Endothelial cell (in vitro differentiated cells): ENCODE measurements around the gene SBF2. TPM values are rescaled to one million over a fixed set of nuclear protein-coding genes. Genes with fewer than 3 reads are reported as not detected.

Source experiments
- DNase-seq: peaks from one replicate; pipeline ENCODE4 v3.0.0; 2021; ENCODE audit warnings: low spot score
- H3K27ac Mint-ChIP-seq: one replicate; pipeline ENCODE4 v1.8.0; 2021; ENCODE audit warnings: mixed read lengths, inconsistent platforms; ENCODE audit not compliant: unreplicated experiment
- H3K27me3 Mint-ChIP-seq: one replicate; pipeline ENCODE4 v1.8.0; 2021; ENCODE audit warnings: mild to moderate bottlenecking, moderate library complexity, mixed read lengths, inconsistent platforms; ENCODE audit not compliant: unreplicated experiment
- H3K36me3 Mint-ChIP-seq: one replicate; pipeline ENCODE4 v1.8.0; 2021; ENCODE audit warnings: mild to moderate bottlenecking, low read depth, mixed read lengths, inconsistent platforms; ENCODE audit not compliant: unreplicated experiment
- H3K4me1 Mint-ChIP-seq: one replicate; pipeline ENCODE4 v1.8.0; 2021; ENCODE audit warnings: mild to moderate bottlenecking, mixed read lengths, inconsistent platforms; ENCODE audit not compliant: unreplicated experiment
- H3K4me3 Mint-ChIP-seq: one replicate; pipeline ENCODE4 v1.8.0; 2021; ENCODE audit warnings: mild to moderate bottlenecking, mixed read lengths, inconsistent platforms; ENCODE audit not compliant: unreplicated experiment
- H3K9me3 Mint-ChIP-seq: one replicate; pipeline ENCODE4 v1.8.0; 2021; ENCODE audit warnings: mixed read lengths, inconsistent platforms; ENCODE audit not compliant: unreplicated experiment
- total RNA-seq: library from RNA; stranded (reverse); fragmentation: NEBNext Ultra II Directional; extraction: Animal tissue kit (Norgen Biotek cat#: 25700); gene quantifications from one replicate; pipeline ENCODE4 v1.2.1, GENCODE V29; 2021; ENCODE audit not compliant: unreplicated experiment
- TF ChIP-seq, protein P1 (sequence below): fragments of 200-600 bp; sonication (generic); IDR thresholded peaks from one replicate; pipeline ENCODE4 v1.5.0; 2021; ENCODE audit warnings: antibody characterized with exemption; ENCODE audit not compliant: unreplicated experiment

The SBF2 gene
- total RNA-seq, 1 donor from 2014 or later, result 40.8 TPM

DNA sequence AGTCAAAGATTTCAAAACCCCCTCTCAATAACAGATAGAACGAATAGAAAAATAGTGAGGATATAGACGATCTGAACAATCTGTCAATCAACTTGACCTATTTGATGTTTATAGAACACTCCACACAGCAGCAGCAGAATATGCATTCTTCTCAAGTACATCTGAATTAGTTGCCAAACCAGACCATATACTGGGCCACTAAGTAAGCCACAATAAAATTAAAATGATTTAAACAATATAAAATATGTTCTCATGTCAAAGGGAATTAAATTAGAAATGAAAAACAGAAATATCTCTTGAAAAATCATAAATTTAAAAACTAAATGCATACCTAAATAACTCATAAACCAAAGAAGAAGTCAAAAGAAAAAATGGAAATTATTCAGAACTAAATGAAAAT, 229.2 kb downstream of the SBF2 start:
- Mint-ChIP-seq H3K9me3 (no peaks in the 10 kb centered on the region), H3K4me1 (no peaks in the 10 kb centered on the region), H3K4me3 (no peak overlapping the region), H3K36me3 (no peaks in the 10 kb centered on the region), H3K27ac (no peak overlapping the region), H3K27me3 (peaks cover 5% of the 10 kb centered on the region)
- TF ChIP-seq, protein P1, sequence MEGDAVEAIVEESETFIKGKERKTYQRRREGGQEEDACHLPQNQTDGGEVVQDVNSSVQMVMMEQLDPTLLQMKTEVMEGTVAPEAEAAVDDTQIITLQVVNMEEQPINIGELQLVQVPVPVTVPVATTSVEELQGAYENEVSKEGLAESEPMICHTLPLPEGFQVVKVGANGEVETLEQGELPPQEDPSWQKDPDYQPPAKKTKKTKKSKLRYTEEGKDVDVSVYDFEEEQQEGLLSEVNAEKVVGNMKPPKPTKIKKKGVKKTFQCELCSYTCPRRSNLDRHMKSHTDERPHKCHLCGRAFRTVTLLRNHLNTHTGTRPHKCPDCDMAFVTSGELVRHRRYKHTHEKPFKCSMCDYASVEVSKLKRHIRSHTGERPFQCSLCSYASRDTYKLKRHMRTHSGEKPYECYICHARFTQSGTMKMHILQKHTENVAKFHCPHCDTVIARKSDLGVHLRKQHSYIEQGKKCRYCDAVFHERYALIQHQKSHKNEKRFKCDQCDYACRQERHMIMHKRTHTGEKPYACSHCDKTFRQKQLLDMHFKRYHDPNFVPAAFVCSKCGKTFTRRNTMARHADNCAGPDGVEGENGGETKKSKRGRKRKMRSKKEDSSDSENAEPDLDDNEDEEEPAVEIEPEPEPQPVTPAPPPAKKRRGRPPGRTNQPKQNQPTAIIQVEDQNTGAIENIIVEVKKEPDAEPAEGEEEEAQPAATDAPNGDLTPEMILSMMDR, result no peak
- no peak for DNase-seq

DNA sequence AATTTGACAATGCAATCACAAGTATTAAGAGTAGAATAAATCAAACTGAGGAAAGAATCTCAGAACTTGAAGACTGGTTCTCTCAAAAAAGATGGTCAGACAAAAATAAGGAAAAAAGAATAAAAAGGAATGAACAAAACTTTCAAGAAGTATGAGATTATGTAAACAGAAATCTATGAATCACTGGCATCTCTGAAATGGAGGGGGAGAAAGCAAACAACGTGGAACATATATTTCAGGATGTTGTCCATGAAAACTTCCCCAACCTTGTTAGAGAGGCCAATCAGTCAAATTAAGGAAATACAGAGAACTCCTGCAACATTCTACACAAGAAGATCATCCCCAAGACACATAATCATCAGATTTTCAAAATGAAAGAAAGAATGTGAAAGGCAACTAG, 235.7 kb downstream of the SBF2 start:
- DNase-seq, result no peak
- no peaks in the 10 kb centered on the region for H3K9me3 Mint-ChIP-seq
- no peaks in the 10 kb centered on the region for H3K36me3 Mint-ChIP-seq
- no peak overlapping the region for H3K27ac Mint-ChIP-seq
- peaks cover 5% of the 10 kb centered on the region for H3K27me3 Mint-ChIP-seq
- H3K4me3 Mint-ChIP-seq, result no peak overlapping the region
- TF ChIP-seq, protein P1, result no peak
- no peaks in the 10 kb centered on the region for H3K4me1 Mint-ChIP-seq

DNA sequence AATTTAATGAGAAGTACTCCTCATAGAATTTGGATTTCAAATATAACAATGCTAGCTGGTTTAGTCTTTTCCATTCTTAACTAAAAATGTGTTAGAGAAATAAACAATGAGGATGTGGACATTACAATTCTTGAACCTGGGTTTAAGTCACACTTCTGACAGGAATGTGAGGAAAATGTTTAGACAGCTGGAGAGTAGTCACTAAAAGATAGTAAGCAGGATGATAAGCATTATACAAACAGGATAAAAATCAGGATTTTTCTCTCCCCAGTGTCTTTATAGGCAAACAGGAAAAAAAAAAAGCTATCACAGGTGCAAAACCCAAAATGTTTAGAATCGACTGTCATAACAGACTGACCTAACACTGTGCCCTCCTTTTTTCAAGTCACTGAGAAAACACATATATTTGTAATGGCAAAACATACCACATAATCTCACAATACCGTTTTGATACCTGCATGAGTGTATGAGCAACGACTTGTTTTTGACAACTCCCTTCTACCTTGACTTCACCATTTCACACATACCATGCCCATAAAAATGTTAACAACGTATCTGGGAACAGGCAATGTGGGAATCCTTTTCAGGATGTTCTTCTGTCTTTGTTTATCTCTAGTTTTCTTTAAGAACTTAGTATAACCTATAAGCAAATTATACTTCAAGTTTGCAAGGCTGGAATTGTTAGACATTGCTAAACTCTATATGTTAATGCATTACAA, 242.0 kb downstream of the SBF2 start:
- Mint-ChIP-seq H3K27ac (peak overlapping the region; percentile 17), H3K36me3 (no peaks in the 10 kb centered on the region), H3K4me1 (peaks cover 11% of the 10 kb centered on the region), H3K27me3 (no peaks in the 10 kb centered on the region), H3K4me3 (no peak overlapping the region), H3K9me3 (no peaks in the 10 kb centered on the region)
- TF ChIP-seq, protein P1, result no peak
- no peak for DNase-seq

DNA sequence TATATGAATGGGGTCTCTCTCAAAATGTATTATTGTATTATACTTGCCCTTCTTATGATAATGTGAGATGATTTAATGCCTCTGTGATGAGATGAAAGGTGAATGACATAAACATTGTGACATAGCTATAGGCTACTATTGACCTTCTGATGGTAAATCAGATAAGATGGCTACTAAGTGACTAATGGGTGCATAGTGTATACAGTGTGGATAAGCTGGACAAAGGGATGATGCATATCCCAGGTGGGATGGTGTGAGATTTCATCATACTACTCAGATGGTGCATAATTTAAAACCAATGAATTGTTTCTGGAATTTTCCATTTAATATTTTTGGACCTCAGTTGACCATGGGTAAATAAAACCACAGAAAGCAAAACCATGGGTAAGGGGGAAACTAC, 243.5 kb downstream of the SBF2 start:
- H3K9me3 Mint-ChIP-seq, result no peaks in the 10 kb centered on the region
- no peak overlapping the region for H3K27ac Mint-ChIP-seq
- no peak for DNase-seq
- no peaks in the 10 kb centered on the region for H3K36me3 Mint-ChIP-seq
- no peak overlapping the region for H3K4me3 Mint-ChIP-seq
- TF ChIP-seq, protein P1, result no peak
- peaks cover 11% of the 10 kb centered on the region for H3K4me1 Mint-ChIP-seq
- H3K27me3 Mint-ChIP-seq, result no peaks in the 10 kb centered on the region

DNA sequence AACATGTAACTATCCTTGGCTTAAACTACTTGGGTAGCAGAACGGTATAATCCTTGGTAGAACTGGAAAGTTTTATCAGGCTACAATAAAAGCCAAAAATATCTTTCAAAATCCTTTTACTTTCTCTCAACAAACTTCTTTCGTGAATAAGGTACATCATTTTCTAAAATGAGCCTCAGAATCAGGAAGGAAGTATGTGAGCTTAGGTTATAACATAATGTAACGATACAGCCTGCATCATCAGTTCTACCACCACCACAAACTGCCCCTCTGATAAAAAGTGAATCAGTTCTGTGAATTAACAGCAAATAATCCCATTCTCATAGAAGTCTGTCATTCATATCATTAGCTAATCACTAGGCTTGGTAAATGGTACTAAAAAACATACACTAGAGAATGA, 244.3 kb downstream of the SBF2 start:
- Mint-ChIP-seq H3K36me3 (peaks cover under 1% of the 10 kb centered on the region), H3K27me3 (no peaks in the 10 kb centered on the region), H3K9me3 (no peaks in the 10 kb centered on the region), H3K27ac (no peak overlapping the region), H3K4me3 (no peak overlapping the region), H3K4me1 (peaks cover 11% of the 10 kb centered on the region)
- no peak for DNase-seq
- TF ChIP-seq, protein P1, result no peak
